Measurements from ENCODE around the gene CALHM6. TPM values are rescaled to one million over a fixed set of nuclear protein-coding genes. Genes with fewer than 3 reads are reported as not detected.

The CALHM6 gene
- total RNA-seq, 1 experiment from 2014 or later: not detected

Other genes with a start within 250 kb of the CALHM6 start
- 10.7 and 10.9 TPM in 2 replicates for gene TSPYL4, start 207.3 kb upstream of the CALHM6 start, total RNA-seq (2022)
- gene TSPYL1, start 181.4 kb upstream of the CALHM6 start, total RNA-seq (2022): 55.0 and 57.3 TPM in 2 replicates
- 2.8 and 3.4 TPM in 2 replicates for gene DSE, start 90.4 kb upstream of the CALHM6 start, total RNA-seq (2022)
- 1.1 and 1.3 TPM in 2 replicates for gene CALHM5, start 50.3 kb downstream of the CALHM6 start, total RNA-seq (2022)
- gene TRAPPC3L, start 84.3 kb downstream of the CALHM6 start, total RNA-seq (2022): not detected in 2 replicates
- gene CALHM4, start 92.4 kb downstream of the CALHM6 start, total RNA-seq (2022): 1.8 and 3.4 TPM in 2 replicates
- 35.0 and 37.9 TPM in 2 replicates for gene RWDD1, start 110.1 kb downstream of the CALHM6 start, total RNA-seq (2022)
- gene RSPH4A, start 155.1 kb downstream of the CALHM6 start, total RNA-seq (2022): 0.20 and 0.23 TPM in 2 replicates
- gene ZUP1, start 207.4 kb downstream of the CALHM6 start, total RNA-seq (2022): 14.0 and 14.3 TPM in 2 replicates
- gene KPNA5, start 219.8 kb downstream of the CALHM6 start, total RNA-seq (2022): 12.0 and 12.2 TPM in 2 replicates